ENCODE data around the gene SENP7.
"Not testable (repeated sequence)": the region's sequence is repeated elsewhere in the genome, so short reads cannot be mapped to it uniquely, and the experiment has no call there.

GRCh38 chr3:101438641-101439040 lies 74.4 kb downstream of the SENP7 start:
- not testable (repeated sequence) for TF ChIP-seq TSHZ2 (CRISPR knock-in tag; IDR thresholded peaks at IDR 0.05); PPARA (CRISPR knock-in tag; IDR thresholded peaks at IDR 0.05; ENCODE audit: borderline replicate concordance); ZFP3 (CRISPR knock-in tag; IDR thresholded peaks at IDR 0.05); ISL1 (CRISPR knock-in tag; IDR thresholded peaks at IDR 0.05); ESRRG (CRISPR knock-in tag; IDR thresholded peaks at IDR 0.05); ZFP30 (CRISPR knock-in tag; IDR thresholded peaks at IDR 0.05); OSR1 (CRISPR knock-in tag; IDR thresholded peaks at IDR 0.05); ARNTL (CRISPR knock-in tag; IDR thresholded peaks at IDR 0.05; ENCODE audit: borderline replicate concordance, low read depth); RARB (CRISPR knock-in tag; IDR thresholded peaks at IDR 0.05); TCF4 (CRISPR knock-in tag; IDR thresholded peaks at IDR 0.05; ENCODE audit: borderline replicate concordance)

All from SK-N-SH treated with all-trans-retinoic acid at 6 μM for 48 hours (cell line).